ENCODE data around the gene FAM171A1.
"Not testable (repeated sequence)": the region's sequence is repeated elsewhere in the genome, so short reads cannot be mapped to it uniquely, and the experiment has no call there.

The FAM171A1 gene

DNA sequence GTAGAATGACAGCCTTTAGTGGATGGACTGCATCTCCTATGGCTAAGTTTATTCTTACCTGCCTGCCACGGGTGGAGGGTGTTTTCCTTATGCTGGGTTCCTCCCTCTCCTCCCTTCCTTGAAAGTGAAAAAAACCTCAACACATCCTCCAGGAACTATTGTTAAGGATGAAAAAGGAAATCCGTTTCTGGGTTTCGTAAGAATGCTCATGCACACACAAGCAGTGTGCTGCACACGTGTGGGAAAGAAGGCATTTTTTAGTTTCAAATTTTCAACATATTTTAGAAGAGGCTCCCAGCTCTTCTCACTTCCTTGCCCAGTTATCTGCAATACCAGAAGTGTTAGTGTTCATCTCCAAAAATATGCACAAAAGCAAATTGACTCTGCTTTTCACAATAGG, 90.6 kb downstream of the FAM171A1 start:
- DNase-seq (ENCODE audit: low read depth): no peak
- no peak overlapping the region for H3K4me3 ChIP-seq (ENCODE audit: control insufficient read depth, low read depth, low read length)
- TF ChIP-seq CTCF (IDR thresholded peaks at IDR 0.05; ENCODE audit: control insufficient read depth, insufficient read depth, low read depth, low read length, missing control alignments): no peak

- H3K4me3 ChIP-seq (ENCODE audit: control insufficient read depth, low read depth, low read length): no peak overlapping the region
- no peak for TF ChIP-seq CTCF (IDR thresholded peaks at IDR 0.05; ENCODE audit: control insufficient read depth, insufficient read depth, low read depth, low read length, missing control alignments)
- no peak for DNase-seq (ENCODE audit: low read depth)
These were observed 91.9 kb downstream of the FAM171A1 start for GRCh38 chr10:15279236-15279635.

DNA sequence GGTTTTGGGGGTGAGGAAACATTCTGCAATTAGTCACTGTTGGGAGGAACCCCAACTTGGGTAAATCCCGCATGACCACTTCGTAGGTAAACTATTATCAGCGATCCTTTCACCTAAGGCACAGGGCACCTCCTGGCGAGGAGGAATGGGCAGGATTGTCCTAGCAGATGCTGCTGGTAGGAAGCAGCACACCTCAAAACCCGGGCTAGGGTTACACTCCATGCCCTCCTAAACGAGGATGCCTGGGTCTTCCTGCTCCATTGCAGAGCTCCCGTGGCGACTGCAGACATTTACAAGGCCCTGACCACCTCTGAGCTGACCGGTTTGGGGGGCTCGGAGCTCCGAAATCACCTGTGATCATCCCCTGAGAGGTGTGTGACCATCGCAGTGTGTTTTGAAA, 92.3 kb downstream of the FAM171A1 start:
- no peak for DNase-seq (ENCODE audit: low read depth)
- H3K4me3 ChIP-seq (ENCODE audit: control insufficient read depth, low read depth, low read length): no peak overlapping the region
- TF ChIP-seq CTCF (IDR thresholded peaks at IDR 0.05; ENCODE audit: control insufficient read depth, insufficient read depth, low read depth, low read length, missing control alignments): no peak

GRCh38 chr10:15276039-15276438, 95.0 kb downstream of the FAM171A1 start:
- not testable (repeated sequence) for DNase-seq (ENCODE audit: low read depth); H3K4me3 ChIP-seq (ENCODE audit: control insufficient read depth, low read depth, low read length)

DNA sequence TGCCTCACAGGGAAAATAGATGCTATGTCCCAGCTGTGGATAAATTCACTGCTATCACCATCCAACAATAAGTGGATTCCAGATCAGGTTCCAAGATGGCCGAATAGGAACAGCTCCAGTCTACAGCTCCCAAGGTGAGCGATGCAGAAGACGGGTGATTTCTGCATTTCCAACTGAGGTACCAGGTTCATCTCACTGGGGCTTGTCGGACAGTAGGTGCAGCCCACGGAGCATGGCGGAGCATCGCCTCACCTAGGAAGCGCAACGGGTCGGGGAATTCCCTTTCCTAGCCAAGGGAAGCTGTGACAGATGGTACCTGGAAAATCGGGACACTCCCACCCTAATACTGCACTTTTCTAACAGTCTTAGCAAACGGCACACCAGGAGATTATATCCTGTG, 101.3 kb downstream of the FAM171A1 start:
- H3K4me3 ChIP-seq (ENCODE audit: control insufficient read depth, low read depth, low read length); DNase-seq (ENCODE audit: low read depth): not testable (repeated sequence)

DNA sequence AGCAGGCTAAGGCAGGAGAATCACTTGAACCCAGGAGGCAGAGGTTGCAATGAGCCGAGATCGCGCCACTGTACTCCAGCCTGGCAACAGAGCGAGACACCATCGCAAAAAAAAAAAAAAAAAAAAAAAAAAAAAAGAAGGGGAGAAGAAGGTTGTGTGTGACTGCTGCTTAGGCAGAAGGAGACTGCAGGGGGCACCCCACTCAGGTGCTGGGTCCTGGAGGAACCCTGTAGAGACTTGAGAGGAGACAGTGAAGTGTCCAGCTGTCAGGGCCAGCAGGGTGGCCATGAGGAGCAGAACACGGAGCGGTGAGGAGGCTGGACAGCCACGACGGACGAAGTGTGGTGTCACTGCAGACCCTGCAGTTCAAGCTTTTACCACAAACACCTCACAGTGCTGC, 103.6 kb downstream of the FAM171A1 start:
- TF ChIP-seq CTCF (IDR thresholded peaks at IDR 0.05; ENCODE audit: control insufficient read depth, insufficient read depth, low read depth, low read length, missing control alignments): peak; percentile 7
- no peak overlapping the region for H3K4me3 ChIP-seq (ENCODE audit: control insufficient read depth, low read depth, low read length)

DNA sequence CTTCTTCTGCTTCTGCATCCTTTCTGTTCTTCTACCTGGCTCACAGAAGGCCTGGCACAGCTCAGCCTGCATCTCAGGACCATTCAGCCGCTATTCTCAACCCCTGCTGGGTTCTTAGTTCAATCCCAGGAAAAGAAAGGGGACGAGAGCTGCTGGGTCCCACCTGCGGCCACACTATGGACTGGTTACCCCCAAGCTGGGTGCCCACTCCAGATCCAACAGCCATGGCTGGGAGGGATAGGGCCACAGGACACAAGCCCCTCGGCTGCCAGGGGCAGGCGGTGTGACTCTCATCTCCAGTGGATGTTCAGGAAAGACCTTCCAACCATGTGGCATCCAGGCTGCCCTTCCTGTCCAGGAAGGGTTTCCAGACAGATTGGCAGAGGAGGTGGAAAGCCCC, 105.0 kb downstream of the FAM171A1 start:
- no peak for TF ChIP-seq CTCF (IDR thresholded peaks at IDR 0.05; ENCODE audit: control insufficient read depth, insufficient read depth, low read depth, low read length, missing control alignments)
- H3K4me3 ChIP-seq (ENCODE audit: control insufficient read depth, low read depth, low read length): no peak overlapping the region
- no peak for DNase-seq (ENCODE audit: low read depth)

More for the DNA sequence above, 103.6 kb downstream of the FAM171A1 start:
- DNase-seq (ENCODE audit: low read depth): no peak

DNA sequence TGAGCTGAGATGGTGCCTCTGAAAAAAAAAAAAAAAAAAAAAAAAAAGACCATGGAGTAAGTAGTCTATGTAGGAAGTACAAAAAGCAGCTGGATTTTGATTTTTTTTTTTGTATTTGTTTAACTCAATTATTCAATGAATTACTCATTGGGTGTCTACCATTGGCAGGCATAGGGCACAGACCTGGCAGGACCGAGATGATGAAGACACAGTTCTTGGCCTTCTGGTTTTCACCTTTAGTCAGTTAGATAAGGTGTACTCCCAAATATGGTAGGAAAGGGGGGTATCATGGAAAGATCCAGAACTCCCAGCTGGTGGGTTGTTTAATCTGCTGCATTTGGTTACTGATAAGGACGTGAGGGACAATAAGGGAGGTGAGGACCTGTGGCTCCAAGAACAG, 105.5 kb downstream of the FAM171A1 start:
- no peak for TF ChIP-seq CTCF (IDR thresholded peaks at IDR 0.05; ENCODE audit: control insufficient read depth, insufficient read depth, low read depth, low read length, missing control alignments)
- DNase-seq (ENCODE audit: low read depth): no peak
- no peak overlapping the region for H3K4me3 ChIP-seq (ENCODE audit: control insufficient read depth, low read depth, low read length)
